Progenitor cell of endocrine pancreas (in vitro differentiated cells): ENCODE results near the gene TPM1. TPM values are rescaled to one million over a fixed set of nuclear protein-coding genes. Genes with fewer than 3 reads are reported as not detected.

Experiments
- DNase-seq: peaks from one replicate; pipeline ENCODE4 v3.0.0; 2021; ENCODE audit warnings: low spot score; ENCODE audit not compliant: unreplicated experiment
- H3K27ac Mint-ChIP-seq: 2 replicates; pipeline ENCODE4 v1.8.0; 2021; ENCODE audit warnings: mild to moderate bottlenecking, moderate library complexity, mixed read lengths
- H3K27me3 Mint-ChIP-seq: 2 replicates; pipeline ENCODE4 v1.8.0; 2021; ENCODE audit warnings: mixed read lengths
- H3K36me3 Mint-ChIP-seq: 2 replicates; pipeline ENCODE4 v1.8.0; 2022; ENCODE audit warnings: mixed read lengths; ENCODE audit not compliant: insufficient read depth
- H3K4me1 Mint-ChIP-seq: 2 replicates; pipeline ENCODE4 v1.8.0; 2021; ENCODE audit warnings: low read depth, mixed read lengths
- H3K4me3 Mint-ChIP-seq: 2 replicates; pipeline ENCODE4 v1.8.0; 2021; ENCODE audit warnings: low read depth, mild to moderate bottlenecking, moderate library complexity, mixed read lengths
- H3K9me3 Mint-ChIP-seq: 2 replicates; pipeline ENCODE4 v1.8.0; 2021; ENCODE audit warnings: low read depth, mixed read lengths
- total RNA-seq: library from RNA; stranded (reverse); gene quantifications from 2 replicates; pipeline ENCODE4 v1.2.1, GENCODE V29; 2021
- TF ChIP-seq, protein P1 (sequence below): fragments of 200-600 bp; sonication (generic); IDR thresholded peaks from one replicate; pipeline ENCODE4 v1.5.0; 2021; ENCODE audit warnings: antibody characterized with exemption, mild to moderate bottlenecking; ENCODE audit not compliant: unreplicated experiment

TPM1 gene
- total RNA-seq, 1 donor from 2014 or later: 284 TPM

DNA sequence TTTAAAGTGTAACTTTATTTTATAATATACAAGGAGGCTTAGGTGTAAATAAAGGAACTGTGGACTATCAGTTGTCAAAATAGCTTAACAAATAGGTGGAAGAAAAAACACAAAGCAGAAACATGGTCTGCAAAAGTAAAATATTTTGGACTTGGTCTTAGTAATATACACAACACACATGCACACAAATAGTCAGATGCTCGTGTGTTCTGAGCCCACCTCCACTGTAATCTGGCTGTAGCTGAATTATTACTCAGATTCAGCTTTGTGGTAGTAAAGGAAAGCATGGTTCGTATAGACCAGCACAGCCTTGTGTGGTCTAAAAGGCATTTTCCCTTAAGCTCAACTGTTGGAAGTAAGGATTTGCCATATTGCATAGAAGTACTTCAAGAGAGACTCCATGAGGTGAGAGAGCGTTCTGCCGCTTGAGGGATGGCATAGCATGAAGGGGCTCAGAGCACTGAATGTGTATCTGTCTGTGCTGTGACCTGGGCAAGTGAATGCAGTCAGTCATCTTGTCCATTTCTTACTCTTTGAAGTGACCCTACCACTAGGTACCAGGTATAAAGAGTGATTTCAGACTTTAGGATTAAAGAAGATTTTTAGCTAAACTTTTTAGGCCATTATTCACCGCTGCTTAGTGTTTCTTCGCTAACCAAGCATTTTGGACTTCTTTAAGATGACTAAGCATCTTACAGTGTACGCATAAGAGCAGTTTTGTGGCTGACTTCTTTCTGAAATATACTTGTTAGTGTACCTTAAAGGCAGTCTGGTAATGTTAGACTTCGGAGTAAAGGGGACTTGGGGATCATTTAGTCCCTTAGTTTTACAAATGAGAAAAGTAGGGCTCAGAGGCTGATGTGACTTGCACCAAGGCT, 15.2 kb downstream of the TPM1 start:
- Mint-ChIP-seq H3K36me3 (peaks cover 26% of the 10 kb centered on the region), H3K4me3 (no peak overlapping the region), H3K9me3 (no peaks in the 10 kb centered on the region), H3K4me1 (peaks cover 20% of the 10 kb centered on the region), H3K27ac (no peak overlapping the region), H3K27me3 (no peaks in the 10 kb centered on the region)
- DNase-seq: no peak
- TF ChIP-seq, protein P1, sequence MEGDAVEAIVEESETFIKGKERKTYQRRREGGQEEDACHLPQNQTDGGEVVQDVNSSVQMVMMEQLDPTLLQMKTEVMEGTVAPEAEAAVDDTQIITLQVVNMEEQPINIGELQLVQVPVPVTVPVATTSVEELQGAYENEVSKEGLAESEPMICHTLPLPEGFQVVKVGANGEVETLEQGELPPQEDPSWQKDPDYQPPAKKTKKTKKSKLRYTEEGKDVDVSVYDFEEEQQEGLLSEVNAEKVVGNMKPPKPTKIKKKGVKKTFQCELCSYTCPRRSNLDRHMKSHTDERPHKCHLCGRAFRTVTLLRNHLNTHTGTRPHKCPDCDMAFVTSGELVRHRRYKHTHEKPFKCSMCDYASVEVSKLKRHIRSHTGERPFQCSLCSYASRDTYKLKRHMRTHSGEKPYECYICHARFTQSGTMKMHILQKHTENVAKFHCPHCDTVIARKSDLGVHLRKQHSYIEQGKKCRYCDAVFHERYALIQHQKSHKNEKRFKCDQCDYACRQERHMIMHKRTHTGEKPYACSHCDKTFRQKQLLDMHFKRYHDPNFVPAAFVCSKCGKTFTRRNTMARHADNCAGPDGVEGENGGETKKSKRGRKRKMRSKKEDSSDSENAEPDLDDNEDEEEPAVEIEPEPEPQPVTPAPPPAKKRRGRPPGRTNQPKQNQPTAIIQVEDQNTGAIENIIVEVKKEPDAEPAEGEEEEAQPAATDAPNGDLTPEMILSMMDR: no peak

DNA sequence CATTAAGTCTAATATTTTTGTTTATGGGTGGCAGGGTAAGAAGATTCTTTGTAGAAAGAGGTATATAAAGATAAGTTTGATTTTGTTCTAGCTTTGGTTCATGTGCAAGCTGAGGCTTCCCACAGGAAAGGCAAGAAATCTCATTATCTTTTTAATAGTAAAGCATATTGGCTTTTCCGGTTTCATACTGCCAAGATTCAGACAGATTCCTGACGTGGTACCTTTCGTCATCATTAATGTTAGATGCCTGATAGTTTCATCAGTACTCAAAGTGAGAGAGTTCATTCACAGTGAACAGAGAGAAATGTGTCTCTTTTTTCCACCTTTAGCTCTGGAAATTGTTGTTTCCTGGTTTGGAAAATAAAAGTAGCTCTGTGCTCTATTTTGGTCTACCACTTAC, 16.5 kb downstream of the TPM1 start:
- H3K36me3 Mint-ChIP-seq: peaks cover 31% of the 10 kb centered on the region
- TF ChIP-seq, protein P1: no peak
- DNase-seq: no peak
- H3K4me1 Mint-ChIP-seq: peaks cover 13% of the 10 kb centered on the region
- no peak overlapping the region for H3K4me3 Mint-ChIP-seq
- H3K27me3 Mint-ChIP-seq: no peaks in the 10 kb centered on the region
- no peaks in the 10 kb centered on the region for H3K9me3 Mint-ChIP-seq
- no peak overlapping the region for H3K27ac Mint-ChIP-seq

DNA sequence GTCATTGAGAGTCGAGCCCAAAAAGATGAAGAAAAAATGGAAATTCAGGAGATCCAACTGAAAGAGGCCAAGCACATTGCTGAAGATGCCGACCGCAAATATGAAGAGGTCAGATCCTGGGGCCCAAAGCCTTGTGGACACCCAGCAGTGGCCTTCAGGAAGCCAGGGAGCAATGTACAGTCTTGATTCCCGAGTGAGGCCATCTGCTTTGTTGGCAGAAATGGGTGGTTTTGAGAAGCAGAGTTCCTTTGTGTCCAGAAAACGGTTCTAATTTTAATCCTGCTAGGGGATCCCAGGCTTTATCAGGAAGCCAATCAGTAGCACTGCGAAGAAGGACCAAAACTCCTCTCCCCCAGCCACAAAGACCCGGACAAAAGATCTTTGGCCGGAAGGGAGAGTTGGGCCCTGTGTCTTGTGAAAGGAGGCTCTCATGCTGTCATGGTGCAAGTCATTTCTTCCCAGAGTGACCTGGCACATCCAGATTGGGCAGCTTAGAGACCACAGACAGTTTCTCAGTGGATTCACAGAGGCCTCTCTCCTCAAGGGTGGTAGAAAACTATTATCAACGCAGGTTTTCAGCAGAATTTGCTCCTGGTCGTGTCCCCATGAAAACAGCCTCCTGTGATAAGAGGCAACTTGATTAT, 17.1 kb downstream of the TPM1 start:
- no peak overlapping the region for H3K4me3 Mint-ChIP-seq
- TF ChIP-seq, protein P1: no peak
- peaks cover 6% of the 10 kb centered on the region for H3K4me1 Mint-ChIP-seq
- H3K9me3 Mint-ChIP-seq: no peaks in the 10 kb centered on the region
- no peak overlapping the region for H3K27ac Mint-ChIP-seq
- peaks cover 33% of the 10 kb centered on the region for H3K36me3 Mint-ChIP-seq
- H3K27me3 Mint-ChIP-seq: no peaks in the 10 kb centered on the region
- no peak for DNase-seq

DNA sequence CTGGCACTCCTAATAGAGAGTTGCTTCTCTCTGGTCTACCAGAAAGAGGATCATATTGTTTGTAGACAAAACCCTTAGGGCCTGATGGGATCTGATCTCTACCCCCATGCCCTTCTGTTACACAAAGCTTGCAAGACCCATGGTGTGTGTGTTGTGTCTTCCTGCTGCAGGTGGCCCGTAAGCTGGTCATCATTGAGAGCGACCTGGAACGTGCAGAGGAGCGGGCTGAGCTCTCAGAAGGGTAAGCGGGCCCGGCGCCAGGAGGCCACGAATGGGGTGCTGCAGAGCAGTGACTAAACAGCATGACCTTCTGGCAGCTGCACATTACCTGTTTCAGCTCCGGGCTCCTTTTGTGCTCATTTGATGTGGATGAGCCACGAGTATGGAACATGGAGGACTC, 18.2 kb downstream of the TPM1 start:
- TF ChIP-seq, protein P1: no peak
- Mint-ChIP-seq H3K27ac (peak overlapping the region; percentile 49), H3K4me3 (no peak overlapping the region), H3K9me3 (no peaks in the 10 kb centered on the region), H3K36me3 (peaks cover 36% of the 10 kb centered on the region), H3K27me3 (no peaks in the 10 kb centered on the region), H3K4me1 (peaks cover under 1% of the 10 kb centered on the region)
- no peak for DNase-seq

DNA sequence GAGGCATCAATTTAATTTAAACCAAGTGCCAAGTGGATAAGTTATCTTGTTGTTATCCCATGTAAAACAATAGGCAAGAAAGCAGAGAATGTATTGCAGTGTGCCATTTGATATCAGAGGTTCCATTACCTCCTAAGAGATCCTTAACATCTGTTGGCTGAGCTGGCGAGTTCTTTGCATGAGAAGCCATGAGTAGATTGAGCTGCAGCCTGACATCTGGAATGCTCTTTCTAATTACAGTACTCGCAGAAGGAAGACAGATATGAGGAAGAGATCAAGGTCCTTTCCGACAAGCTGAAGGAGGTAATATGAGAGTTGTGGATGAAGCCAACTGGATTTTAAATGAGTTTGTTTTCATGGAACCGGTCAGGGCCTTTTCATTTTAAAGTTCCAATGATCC, 19.4 kb downstream of the TPM1 start:
- Mint-ChIP-seq H3K27ac (no peak overlapping the region), H3K27me3 (no peaks in the 10 kb centered on the region), H3K4me3 (no peak overlapping the region), H3K4me1 (peaks cover 2% of the 10 kb centered on the region), H3K9me3 (no peaks in the 10 kb centered on the region), H3K36me3 (peaks cover 41% of the 10 kb centered on the region)
- TF ChIP-seq, protein P1: no peak
- DNase-seq: no peak
